ENCODE data around the gene OR2M2. TPM values are rescaled to one million over a fixed set of nuclear protein-coding genes. Genes with fewer than 3 reads are reported as not detected.

The OR2M2 gene
- not detected for polyA plus RNA-seq

DNA sequence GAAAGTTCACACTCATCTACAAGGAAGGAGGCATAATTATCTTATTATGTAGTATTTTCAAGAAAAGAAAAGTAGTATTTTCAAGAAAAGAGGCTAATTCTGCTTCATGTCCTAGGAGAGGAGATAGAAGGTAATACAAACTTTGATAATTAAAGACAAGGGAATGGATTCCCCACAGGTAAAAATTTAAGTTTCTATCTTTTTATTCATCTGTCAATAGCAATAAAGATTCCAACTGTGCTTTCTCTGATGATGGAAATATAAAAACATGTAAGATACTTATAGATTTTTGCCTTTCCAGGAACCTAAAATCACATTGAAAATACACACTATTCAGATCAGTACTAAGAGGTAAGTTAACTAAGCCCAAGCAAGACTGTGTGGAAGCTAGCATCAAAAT, at the start of gene OR2M2:
Gene OR2M2 (plus strand): TSS at position 301 of the 400 bp plus-strand sequence. CDS start 5,165 bp downstream, outside the sequence.
- no peak within 1 kb of the TSS for H3K27ac ChIP-seq (ENCODE audit: low read depth, low read length)

DNA sequence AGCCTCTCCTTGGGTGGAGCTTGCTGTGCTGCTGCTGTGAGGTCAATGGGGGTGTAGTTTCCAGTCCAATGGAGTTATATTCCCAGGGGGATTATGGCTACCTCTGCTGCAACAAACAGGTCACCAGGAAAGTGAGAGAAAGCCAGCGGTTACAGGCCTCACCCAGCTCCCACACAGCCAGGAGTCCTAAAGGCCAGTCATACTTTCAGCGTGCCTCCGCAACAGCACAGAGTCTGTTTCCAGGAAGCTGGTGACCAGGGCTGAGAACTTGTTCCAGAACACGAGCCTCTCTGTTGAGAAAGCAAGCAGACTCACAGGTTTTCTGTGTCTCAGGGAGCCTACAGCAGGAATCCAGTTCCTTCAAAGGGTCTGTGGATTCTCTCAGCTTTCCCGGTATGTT, 47.0 kb upstream of the OR2M2 start:
- 75 to 83% (median 83%) methylated on average over 5 of the region's 5 CpGs for WGBS, 3 donors
- H3K27ac ChIP-seq (ENCODE audit: low read depth, low read length), result no peak overlapping the region

GRCh38 chr1:248136811-248137210, 37.8 kb upstream of the OR2M2 start:
- WGBS, 3 donors, result 75 to 77% (median 75%) methylated on average over 21 of the region's 21 CpGs
- H3K27ac ChIP-seq (ENCODE audit: low read depth, low read length), result no peak overlapping the region

DNA sequence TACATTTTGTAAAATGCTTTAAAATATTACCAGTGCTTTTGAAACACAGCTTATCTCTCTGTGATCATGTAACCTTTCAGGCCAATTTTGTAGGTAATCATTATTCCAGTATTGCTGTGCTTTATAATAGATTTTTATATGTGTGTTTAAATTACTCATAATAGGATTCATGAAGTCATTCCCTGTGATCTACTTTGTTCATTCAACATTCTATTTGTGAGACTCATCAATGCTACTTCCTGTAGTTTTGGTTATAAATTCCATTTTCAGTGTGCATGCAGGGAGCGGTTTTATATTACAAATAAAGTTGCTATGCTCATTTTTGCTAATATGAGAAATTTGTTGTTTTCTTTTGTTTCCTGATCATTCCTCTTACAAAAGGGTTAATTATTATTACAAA, 33.8 kb upstream of the OR2M2 start:
- H3K27ac ChIP-seq (ENCODE audit: low read depth, low read length), result no peak overlapping the region
- 59 to 89% (median 83%) methylated on average over 1 of the region's 1 CpG for WGBS, 3 donors

DNA sequence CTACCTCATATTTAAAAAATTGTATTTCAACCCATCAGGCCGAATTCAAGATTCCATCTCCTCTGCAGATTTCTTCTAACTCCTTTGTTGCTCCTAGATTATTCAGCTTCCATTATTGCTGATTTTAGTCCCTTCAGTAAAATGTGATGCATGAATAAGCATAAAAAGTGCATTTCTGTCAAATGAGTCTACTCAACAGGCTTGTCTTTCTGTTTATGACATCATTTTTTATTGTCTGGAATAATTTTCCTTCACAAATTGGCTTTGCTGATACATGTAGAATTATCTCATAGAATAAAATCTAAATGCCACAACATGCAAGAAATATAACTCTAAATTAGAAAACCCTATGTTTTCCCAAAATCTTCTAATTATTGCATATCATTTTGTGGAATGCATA, 31.3 kb upstream of the OR2M2 start:
- no peak overlapping the region for H3K27ac ChIP-seq (ENCODE audit: low read depth, low read length)
- 35 to 53% (median 52%) methylated on average over 1 of the region's 1 CpG for WGBS, 3 donors

GRCh38 chr1:248144513-248145198, 30.0 kb upstream of the OR2M2 start, which contains the start of gene OR2M5:
Gene OR2M5, plus strand, starts transcription at chr1:248145148. Its CDS starts 0 bp downstream, at chr1:248145148.
- H3K27ac ChIP-seq (ENCODE audit: low read depth, low read length), result no peak within 1 kb of the TSS
- 75 to 91% (median 81%) methylated on average over 3 of the region's 3 CpGs for WGBS, 3 donors

DNA sequence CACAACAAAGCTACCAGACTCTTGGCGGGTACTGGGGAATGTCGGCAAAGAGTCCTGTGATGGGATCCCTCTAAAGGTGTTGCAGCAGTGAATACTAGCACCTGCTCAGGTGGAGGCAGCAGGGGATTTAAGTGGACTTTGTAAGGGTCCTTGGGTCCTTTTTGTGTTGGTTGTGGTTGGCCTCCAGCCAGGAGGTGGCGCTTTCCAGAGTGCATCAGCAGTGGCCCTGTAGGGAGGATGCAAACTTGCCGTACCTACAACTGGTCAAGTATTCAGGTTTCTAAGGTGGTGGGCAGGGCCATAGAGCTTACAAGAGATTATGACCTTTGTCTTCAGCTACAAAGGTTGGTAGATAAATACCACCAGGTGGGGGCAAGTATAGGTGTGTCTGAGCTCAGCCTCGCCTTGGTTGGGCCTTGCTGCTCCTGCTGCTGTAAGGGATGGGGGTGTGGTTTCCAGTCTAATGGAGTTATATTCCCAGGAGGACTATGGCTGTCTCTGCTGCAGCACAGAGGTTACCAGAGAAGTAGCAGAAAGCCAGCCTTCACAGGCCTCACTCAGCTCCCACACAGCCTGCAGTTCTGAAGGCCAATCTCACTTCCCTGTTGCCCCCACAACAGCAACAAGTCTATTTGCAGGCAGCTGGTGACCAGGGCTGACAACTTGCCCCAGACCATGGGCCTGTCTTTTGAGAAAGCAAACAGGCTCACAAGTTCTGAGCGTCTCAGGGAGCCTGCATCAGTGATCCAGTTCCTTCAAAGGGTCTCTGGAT, 22.4 kb upstream of the OR2M2 start:
- WGBS, 3 donors, result 71 to 89% (median 84%) methylated on average over 6 of the region's 6 CpGs
- no peak overlapping the region for H3K27ac ChIP-seq (ENCODE audit: low read depth, low read length)

DNA sequence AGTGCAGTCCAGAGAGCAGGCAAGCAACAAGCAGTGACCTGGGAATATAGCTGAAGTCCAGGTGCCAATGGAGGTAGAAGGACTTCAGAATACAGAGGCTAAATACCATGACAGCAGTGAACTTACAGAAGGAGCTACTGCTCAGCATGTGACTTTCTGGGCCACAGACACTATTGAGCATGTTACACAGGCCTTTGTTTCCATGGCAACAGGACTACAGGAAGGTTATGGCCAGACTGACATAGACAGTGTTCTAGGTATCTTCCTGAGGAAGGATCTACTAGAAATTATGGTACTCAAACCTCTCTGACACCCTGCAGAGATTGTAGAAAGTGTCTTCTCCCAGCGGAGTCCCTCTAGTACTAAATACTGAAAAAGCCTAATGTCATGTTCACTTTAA, 18.7 kb upstream of the OR2M2 start:
- no peak overlapping the region for H3K27ac ChIP-seq (ENCODE audit: low read depth, low read length)
- 37 to 94% (median 46%) methylated on average over 1 of the region's 1 CpG for WGBS, 3 donors

GRCh38 chr1:248158758-248159157, 15.9 kb upstream of the OR2M2 start:
- 78 to 89% (median 84%) methylated on average over 4 of the region's 4 CpGs for WGBS, 3 donors
- H3K27ac ChIP-seq (ENCODE audit: low read depth, low read length), result no peak overlapping the region

GRCh38 chr1:248164031-248164430, 10.6 kb upstream of the OR2M2 start:
- WGBS, 3 donors, result 81 to 90% (median 85%) methylated on average over 12 of the region's 12 CpGs

DNA sequence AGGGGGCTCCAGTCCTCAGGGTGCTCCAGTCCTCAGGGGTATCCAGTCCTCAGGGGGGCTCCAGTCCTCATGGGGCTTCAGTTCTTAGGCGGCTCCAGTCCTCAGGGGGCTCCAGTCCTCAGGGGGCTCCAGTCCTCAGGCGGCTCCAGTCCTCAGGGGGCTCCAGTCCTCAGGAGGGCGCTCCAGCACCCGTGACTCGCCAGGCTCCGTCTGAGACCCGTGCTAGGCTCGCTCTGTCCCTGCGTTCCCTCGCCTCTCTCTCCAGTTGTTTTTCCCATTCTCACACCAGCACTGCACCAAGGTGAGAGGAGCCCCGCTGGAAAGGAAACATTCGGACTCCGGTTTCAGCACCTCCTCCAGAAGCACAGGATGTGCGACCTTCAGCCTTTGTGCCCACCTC, 9.4 kb upstream of the OR2M2 start:
- 81 to 93% (median 91%) methylated on average over 14 of the region's 14 CpGs for WGBS, 3 donors

More at GRCh38 chr1:248164031-248164430, 10.6 kb upstream of the OR2M2 start:
- no peak overlapping the region for H3K27ac ChIP-seq (ENCODE audit: low read depth, low read length)

DNA sequence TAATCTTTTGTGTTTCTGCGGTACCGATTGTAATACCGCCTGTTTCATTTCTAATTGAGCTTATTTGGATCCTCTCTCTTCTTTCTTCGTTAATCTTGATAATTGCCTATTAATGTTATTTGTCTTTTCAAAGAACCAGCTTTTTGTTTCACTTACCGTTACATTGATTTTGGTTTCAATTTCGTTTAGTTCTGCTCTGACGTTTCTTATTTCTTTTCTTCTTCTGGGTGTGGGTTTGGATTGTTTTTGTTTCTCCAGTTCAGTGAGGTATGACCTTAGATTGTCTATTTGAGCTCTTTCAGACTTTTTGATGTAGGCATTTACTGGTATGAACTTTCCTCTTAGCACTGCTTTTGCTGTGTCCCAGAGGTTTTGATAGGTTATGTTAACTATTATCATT, 9.4 kb downstream of the OR2M2 start:
- 63 to 67% (median 64%) methylated on average over 7 of the region's 7 CpGs for WGBS, 3 donors

More for the DNA sequence above, 9.4 kb upstream of the OR2M2 start:
- H3K27ac ChIP-seq (ENCODE audit: low read depth, low read length), result no peak overlapping the region

GRCh38 chr1:248187363-248187762, 12.7 kb downstream of the OR2M2 start:
- WGBS, 3 donors, result 61 to 67% (median 64%) methylated on average over 3 of the region's 3 CpGs

More for the DNA sequence above, 9.4 kb downstream of the OR2M2 start:
- H3K27ac ChIP-seq (ENCODE audit: low read depth, low read length), result no peak overlapping the region

DNA sequence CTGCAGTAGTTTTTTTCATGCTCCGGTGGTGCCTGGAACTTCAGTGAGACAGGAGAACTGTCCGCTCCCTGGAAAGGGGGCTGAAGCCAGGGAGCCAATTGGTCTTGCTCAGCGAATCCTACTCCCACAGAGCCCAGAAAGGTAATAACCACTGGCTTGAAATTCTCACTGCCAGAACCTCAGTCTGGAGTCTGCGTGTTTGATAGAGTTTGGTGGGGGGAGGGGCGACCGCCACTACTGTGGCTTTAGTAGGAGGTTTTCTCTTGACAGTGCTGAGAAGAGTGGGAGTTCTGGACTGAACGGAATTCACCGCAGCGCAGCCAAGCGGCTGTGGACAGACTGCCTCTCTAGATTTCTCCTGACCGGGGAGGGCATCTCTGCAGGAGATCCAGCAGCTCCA, 14.4 kb downstream of the OR2M2 start:
- 39 to 63% (median 54%) methylated on average over 11 of the region's 11 CpGs for WGBS, 3 donors
- H3K27ac ChIP-seq (ENCODE audit: low read depth, low read length), result no peak overlapping the region

More at GRCh38 chr1:248187363-248187762, 12.7 kb downstream of the OR2M2 start:
- no peak overlapping the region for H3K27ac ChIP-seq (ENCODE audit: low read depth, low read length)

DNA sequence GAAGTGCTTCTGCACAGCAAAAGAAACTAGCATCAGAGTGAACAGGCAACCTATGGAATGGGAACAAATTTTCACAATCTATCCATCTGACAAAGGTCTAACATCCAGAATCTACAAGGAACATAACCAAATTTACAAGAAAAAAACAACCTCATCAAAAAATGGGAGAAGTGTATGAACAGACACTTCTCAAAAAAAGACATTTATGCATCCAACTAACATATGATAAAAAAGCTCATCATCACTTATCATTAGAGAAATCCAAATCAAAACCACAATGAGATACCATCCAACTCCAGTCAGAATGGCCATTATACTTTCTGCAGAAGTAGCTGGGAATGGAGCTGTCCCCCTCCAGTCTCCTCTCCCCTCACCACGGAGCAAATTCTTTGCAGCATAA, 19.5 kb downstream of the OR2M2 start:
- WGBS, 3 donors, result 52 to 60% (median 56%) methylated on average over 1 of the region's 1 CpG
- H3K27ac ChIP-seq (ENCODE audit: low read depth, low read length), result no peak overlapping the region

GRCh38 chr1:248196965-248197364, 22.3 kb downstream of the OR2M2 start, which contains the start of gene OR2M3:
Gene OR2M3, plus strand, starts transcription at chr1:248197265. Its CDS starts 5,803 bp downstream, at chr1:248203068.
- no peak within 1 kb of the TSS for H3K27ac ChIP-seq (ENCODE audit: low read depth, low read length)
- 44 to 65% (median 58%) methylated on average over 4 of the region's 4 CpGs for WGBS, 3 donors

- 86 to 96% (median 96%) methylated on average over 1 of the region's 1 CpG for WGBS, 3 donors
Measured at GRCh38 chr1:248215880-248216279, 41.3 kb downstream of the OR2M2 start.

GRCh38 chr1:248225537-248225936, 50.9 kb downstream of the OR2M2 start:
- H3K27ac ChIP-seq (ENCODE audit: low read depth, low read length), result no peak overlapping the region
- 51 to 87% (median 80%) methylated on average over 1 of the region's 1 CpG for WGBS, 3 donors

More at GRCh38 chr1:248215880-248216279, 41.3 kb downstream of the OR2M2 start:
- H3K27ac ChIP-seq (ENCODE audit: low read depth, low read length), result no peak overlapping the region

DNA sequence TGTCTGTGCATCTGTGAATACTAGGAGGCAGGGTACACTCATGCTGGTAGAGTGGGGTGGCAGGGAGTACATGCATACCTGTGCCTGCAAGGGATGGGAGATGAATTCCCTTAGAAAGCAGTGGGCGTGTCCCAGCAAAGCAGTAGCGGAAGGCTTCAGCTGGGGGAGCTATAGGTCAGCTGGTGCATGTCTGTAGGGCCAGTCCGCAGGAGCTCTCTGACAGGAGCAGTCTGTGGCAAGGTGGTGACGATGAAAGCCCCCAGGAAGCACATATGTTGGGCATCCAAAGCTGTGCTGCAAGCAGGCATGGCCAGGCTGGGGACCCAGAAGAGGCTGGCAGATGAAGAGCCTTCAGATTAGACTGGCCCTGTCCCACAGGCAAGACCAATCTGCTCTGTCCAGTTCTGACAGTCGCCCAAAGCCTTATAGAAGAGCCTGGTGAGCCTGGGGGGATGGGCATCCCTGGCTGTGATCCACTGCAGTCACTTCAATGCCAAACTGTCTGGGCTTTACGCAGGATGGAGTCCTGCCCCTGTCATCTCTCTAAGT, 54.8 kb downstream of the OR2M2 start:
- 59 to 73% (median 65%) methylated on average over 6 of the region's 6 CpGs for WGBS, 3 donors
- no peak overlapping the region for H3K27ac ChIP-seq (ENCODE audit: low read depth, low read length)
